HG02970 (cell line): ENCODE results near the gene ABR.
"Not testable (repeated sequence)": the region's sequence is repeated elsewhere in the genome, so short reads cannot be mapped to it uniquely, and the experiment has no call there.

ENCODE experiments used
- ATAC-seq: cut with Tn5 transposase; IDR thresholded peaks from one replicate; pipeline ENCODE4 v1.9.1; 2021; ENCODE audit warnings: mild to moderate bottlenecking, moderate library complexity, moderate number of reproducible peaks; ENCODE audit not compliant: unreplicated experiment, low FRiP score

The ABR gene

DNA sequence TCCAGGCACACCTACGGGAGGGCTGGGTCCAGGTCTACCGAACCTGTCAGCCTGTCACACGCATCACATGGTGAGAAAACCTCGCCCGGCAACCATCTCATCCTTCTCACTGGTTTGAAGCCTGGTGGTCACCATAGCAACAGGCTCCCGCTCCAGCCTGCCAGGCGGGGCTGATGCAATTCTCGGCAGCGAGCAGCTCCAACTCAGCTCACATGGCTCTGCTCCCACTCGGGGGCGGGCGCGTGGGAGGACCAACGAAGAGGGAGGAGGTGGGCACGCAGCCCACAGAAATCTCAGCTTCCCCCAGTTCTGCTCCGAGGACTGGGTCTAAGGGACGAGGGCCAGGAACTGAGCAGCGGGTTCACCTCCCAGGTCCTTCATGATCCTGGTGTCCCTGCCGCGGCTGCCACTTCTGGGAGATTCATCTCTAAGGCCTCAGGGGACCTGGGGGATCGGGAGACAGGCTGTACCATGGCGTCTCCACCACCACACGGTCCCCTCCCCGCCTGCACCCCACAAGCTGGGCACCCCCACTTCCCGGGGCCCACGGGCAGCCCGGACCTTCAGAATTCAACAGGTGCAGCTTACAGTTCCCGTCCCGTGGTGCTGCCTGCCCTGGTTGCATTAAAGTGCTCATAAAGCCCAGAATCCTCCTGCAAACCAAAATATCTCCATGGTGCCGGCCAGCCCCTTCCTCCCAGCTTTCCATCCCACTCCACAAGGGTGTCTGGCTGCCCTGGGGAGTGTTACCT lies 25.8 kb downstream of the ABR start:
- no peak for ATAC-seq

DNA sequence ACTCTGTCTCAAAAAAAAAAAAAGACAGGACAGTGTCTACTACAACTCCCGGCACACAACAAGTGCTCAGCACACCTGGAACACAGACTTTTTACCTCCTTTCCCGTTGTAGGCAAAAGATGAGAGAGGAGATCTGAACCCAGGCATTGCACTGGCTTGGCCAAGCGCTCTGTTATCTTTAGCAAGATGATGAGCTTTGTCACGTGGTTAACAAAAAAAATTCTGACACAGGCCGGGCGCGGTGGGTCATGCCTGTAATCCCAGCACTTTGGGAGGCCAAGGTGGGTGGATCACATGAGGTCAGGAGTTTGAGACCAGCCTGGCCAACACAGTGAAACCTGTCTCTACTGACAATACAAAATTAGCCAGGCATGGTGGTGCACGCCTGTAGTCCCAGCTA lies 27.2 kb downstream of the ABR start:
- ATAC-seq = not testable (repeated sequence)

- no peak for ATAC-seq
Observed at GRCh38 chr17:1150863-1151600, 28.7 kb downstream of the ABR start.

GRCh38 chr17:1149869-1150268 lies 29.9 kb downstream of the ABR start:
- no peak for ATAC-seq

DNA sequence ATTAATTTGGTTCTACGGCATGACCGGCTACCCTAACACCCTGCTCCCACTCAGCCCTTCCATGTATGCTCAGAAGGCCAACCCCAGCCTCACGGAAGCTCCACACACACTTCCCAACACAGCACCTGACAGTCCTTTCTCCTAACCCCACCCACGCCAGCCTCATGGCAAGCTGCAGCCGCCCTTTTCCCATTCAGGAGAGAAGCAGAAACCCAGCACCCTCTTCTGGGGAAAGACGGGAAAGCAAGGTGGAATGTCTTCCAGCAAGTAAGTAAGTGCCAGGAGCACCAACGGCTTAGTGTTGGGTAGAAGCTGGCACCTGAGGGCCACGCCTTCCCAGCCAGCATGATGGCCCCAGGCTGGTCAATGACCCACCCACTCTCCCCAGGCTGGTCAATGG lies 32.1 kb downstream of the ABR start:
- ATAC-seq = no peak

DNA sequence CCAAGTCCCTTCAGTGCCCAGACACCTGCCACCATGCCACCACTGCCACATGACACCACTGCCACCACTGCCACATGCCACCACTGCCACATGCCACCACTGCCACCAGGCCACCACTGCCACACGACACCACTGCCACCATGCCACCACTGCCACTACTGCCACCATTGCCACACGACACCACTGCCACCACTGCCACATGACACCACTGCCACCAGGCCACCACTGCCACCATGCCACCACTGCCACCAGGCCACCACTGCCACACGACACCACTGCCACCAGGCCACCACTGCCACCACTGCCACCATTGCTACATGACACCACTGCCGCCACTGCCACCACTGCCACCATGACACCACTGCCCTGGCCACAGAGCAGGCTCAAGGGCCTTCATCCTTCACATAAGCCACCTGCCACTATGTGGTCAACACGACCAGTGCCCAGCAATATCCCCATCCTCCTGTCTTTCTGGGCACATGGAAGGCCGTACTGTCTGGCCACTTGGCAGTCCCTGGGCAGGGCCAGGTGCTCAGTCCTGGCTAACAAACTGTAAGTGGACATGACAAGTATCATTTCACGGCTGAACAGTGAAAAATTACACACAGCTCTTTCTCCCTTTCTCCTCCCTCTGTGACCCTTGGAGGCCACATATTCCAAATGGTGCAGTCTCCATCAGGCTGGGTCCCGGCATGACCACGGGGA lies 33.1 kb downstream of the ABR start:
- no peak for ATAC-seq

DNA sequence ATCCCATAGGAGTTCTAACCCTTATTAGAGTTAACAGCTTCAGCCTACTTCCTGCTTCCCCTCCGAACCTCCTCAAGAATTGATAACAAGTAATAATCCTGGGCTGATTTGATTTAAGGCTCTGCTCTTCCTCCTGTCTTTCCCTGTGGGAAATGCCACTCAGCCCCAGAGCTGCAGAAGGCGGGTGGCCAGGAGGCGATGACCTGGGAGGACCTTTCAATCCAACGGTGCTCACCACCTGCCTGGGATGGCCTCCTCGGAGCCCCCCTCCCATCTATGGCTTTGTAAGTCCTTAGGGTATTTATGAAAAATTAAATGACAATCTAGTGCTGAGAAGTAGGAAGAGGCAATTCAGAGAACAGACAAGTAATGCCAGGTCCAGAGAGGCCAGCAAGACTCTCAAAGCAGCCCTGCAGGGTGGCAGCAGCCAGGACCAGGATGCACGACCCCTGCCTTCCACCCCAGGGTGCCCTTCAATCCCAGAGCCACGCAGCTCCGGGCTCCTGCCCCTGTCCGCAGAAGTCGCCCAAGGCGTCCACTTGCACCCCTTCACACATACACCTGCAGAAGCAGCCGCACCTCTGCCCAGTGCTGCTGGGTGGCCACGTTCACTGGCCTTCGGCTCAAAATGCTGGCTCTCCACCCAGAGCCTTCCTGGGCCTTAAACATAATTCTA lies 34.3 kb downstream of the ABR start:
- no peak for ATAC-seq

GRCh38 chr17:1144162-1144561 lies 35.6 kb downstream of the ABR start:
- ATAC-seq = no peak

DNA sequence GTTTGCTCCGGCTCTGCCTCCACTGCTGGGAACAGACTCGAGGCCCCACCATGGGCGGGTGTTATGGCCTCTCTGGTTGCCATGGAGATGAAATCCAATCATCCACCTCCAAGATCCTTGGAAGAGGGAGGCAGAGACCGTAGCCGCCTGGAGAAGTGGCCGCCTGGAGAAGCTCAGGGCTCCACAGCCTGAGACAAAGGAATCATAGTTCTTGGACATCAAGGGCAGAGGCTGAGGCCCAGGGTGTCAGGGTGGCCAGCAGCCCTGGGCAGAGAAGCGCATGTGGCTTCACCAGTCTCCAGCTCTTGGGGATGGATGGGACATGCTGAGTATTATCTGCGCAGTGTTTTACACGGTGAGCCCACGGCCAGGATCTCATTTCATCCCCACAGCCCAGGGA lies 36.2 kb downstream of the ABR start:
- ATAC-seq = no peak

GRCh38 chr17:1142561-1142971 lies 37.2 kb downstream of the ABR start:
- no peak for ATAC-seq

- no peak for ATAC-seq
Observed at GRCh38 chr17:1137465-1137894, 42.3 kb downstream of the ABR start.

GRCh38 chr17:1136748-1137147 lies 43.0 kb downstream of the ABR start:
- ATAC-seq = no peak

GRCh38 chr17:1134634-1135324 lies 45.0 kb downstream of the ABR start:
- ATAC-seq = no peak

DNA sequence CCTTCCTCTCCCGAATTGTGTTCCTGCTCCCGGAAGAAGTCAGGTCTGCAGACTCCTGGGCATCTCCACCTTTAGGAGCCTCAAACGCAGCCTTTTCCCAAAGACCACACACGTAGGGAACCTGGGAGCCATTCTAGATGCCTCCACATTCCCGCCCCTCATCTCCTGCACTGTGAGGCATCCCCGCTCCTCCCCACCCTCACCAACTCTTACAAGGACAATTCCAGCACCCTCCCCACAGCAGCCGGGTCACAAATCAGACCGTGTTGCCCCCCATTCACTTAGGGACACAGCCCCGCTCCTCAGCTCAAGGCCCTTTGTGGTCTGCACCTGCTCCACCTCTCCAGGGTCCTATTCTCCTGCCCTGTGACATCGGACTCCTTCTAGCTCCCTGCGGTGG lies 49.6 kb downstream of the ABR start:
- no peak for ATAC-seq

DNA sequence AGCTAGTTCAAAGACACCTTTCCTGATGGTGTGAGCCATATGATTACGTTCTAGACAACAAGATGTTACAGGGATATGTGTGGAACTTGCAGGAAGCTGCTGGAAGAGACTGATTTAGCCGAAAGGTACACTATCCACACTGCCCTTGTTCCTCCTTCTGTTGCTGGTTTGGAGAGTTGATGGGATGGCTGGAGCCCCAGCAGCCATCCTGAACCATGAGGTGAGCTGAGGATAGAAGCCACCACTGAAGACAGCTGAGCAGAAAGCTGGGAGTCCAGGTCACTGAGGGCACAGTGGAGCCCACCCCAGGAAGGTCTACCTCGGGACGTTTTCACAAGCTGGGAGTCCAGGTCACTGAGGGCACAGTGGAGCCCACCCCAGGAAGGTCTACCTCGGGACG lies 51.3 kb downstream of the ABR start:
- ATAC-seq = not testable (repeated sequence)

DNA sequence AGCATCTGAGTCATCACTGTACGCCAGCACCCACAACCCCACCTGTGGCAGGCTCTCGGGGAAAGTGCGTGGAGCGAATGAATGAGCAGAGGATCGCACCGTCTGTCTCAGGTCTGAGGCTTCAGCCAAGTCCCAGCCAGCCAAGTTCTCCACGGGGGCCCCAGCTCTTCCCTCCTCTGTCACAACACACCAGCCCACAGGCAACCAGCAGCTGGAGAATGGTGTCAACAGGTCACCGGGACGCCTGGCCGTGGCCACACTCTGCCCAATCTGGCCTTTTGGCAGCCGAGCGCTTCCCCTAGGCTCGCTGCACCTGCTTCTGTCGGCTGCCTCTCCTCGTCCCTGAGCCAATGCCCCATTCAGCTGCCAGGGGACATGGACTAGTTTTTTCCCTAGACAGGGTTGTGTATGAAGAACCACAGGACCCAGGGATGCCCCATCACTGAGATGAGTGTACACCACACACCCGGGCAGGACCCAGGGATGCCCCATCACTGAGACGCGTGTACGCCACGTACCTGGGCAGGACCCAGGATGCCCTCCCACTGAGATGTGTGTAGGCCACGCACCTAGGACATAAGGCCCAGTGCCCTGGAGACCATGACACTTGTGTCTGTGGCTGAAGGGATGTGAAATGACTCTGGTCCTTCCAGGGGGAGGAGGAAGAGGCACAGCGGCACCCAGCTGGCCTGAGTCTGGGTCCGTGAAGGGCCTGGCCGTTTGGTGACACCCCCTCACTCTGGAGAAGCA lies 52.8 kb downstream of the ABR start:
- no peak for ATAC-seq

DNA sequence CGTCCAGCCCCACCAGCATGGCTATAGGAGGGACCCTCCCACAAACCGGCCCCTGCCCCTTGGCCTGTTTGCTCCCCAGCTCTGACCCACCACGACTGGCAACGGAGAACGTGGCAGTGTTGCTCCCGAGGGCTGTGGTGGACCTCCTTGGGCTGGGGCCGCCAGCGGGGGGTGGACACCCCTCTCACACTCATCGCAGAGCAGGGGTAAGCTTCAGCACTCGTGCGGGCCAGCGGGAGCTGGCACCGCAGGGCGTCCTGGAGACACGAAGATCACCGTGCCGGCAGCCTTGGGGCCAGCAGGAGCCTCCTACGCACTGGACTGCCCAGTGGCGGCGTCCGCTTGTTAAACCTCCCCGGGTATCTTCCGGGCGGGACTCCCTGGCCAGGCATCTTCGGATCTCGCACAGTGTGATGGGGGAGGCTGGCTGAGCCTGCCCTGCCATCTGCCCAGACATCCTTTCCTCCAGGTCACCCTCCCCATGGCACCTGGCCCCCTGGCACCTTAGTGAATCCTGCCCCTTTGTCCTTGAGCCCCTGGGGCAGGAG lies 53.5 kb downstream of the ABR start:
- ATAC-seq = no peak

DNA sequence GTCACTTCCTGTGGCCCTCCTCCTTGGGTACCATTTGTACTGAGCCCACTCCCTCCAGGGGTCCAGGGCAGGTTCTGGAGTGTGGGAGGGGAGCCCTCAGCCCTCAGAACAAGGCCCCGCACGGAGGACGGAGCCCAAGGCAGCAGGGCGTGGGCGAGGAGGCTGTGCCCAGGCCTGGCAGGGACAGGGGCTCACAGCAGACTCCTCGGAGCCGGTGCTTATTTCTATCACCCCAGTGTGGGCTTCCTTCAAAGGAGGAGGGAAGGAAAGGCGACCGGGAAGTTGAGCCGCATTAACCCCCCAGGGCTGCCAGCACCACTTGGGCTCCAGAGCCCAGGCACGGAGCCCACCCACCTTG lies 54.0 kb downstream of the ABR start:
- no peak for ATAC-seq
